K562 (cell line): ENCODE results near the gene HARS2.

Experiments
- CEBPB ChIP-seq: fragments of 450-650 bp; IDR thresholded peaks from 2 replicates; pipeline ENCODE4 v1.6.1; 2016; ENCODE audit warnings: missing genetic modification characterization, missing compliant biosample characterization
- ETV1 ChIP-seq: fragments of 450-650 bp; conservative IDR thresholded peaks from 2 replicates; pipeline ENCODE4 v1.6.1; 2016; ENCODE audit warnings: missing genetic modification characterization, control low read depth, low read depth, missing compliant biosample characterization
- POLR2AphosphoS5 ChIP-seq: IDR thresholded peaks from 2 replicates; pipeline ENCODE4 v1.6.1; 2011; ENCODE audit warnings: mild to moderate bottlenecking, low read depth, low read length, moderate library complexity; ENCODE audit not compliant: control insufficient read depth, insufficient read depth
- RAD21 ChIP-seq, 2 experiments: fragments of 250-450 bp in 1 of 2; fragments of 450-650 bp in 1 of 2; sonication (Bioruptor Pico) in 1 of 2; formaldehyde crosslinking in 1 of 2; IDR thresholded peaks in 1 of 2; conservative IDR thresholded peaks in 1 of 2; 2 replicates each; pipeline versions ENCODE4 v1.4.0 to v1.8.0; 2020 to 2022; ENCODE audit warnings: mild to moderate bottlenecking in 2 of 2, moderate library complexity in 1 of 2
- SNRNP70 ChIP-seq: fragments of 200-400 bp; formaldehyde crosslinking; optimal IDR thresholded peaks from 2 replicates; pipeline ENCODE3; 2017; ENCODE audit warnings: low read depth, low read length
- TAL1 ChIP-seq: fragments of 450-650 bp; IDR thresholded peaks from 2 replicates; pipeline ENCODE4 v1.6.1; 2016; ENCODE audit warnings: mild to moderate bottlenecking
- TCF7 ChIP-seq: sonication (generic); IDR thresholded peaks from 2 replicates; pipeline ENCODE4 v1.6.1; 2016; ENCODE audit warnings: antibody characterized with exemption, borderline replicate concordance
- TEAD4 ChIP-seq, 2 experiments: sonication (generic) in 1 of 2; formaldehyde crosslinking in 1 of 2; IDR thresholded peaks; 2 replicates each; pipeline versions ENCODE4 v1.6.1 to v1.8.0; 2012 to 2022; ENCODE audit warnings: borderline replicate concordance in 1 of 2, inconsistent platforms in 1 of 2, low read length in 1 of 2, mild to moderate bottlenecking in 1 of 2, missing genetic modification reagents in 1 of 2
- ZKSCAN8 ChIP-seq: fragments of 200-800 bp; sonication (Bioruptor generic); IDR thresholded peaks from 2 replicates; pipeline ENCODE4 v1.6.1; 2016; ENCODE audit warnings: missing genetic modification characterization, missing compliant biosample characterization
- TF ChIP-seq, protein P1 (sequence below): sonication (generic); formaldehyde crosslinking; IDR thresholded peaks from 2 replicates; pipeline ENCODE4 v1.8.0; 2022; ENCODE audit warnings: mild to moderate bottlenecking, low read depth, missing genetic modification reagents
- TF ChIP-seq, protein P2 (sequence below), 3 experiments: IDR thresholded peaks in 2 of 3; conservative IDR thresholded peaks in 1 of 3; 2 replicates each; pipeline ENCODE4 v1.5.1; 2011 to 2012; ENCODE audit warnings: low read length in 3 of 3, mild to moderate bottlenecking in 3 of 3, control low read depth in 2 of 3, improper control_type of control experiment in 1 of 3, inconsistent platforms in 1 of 3, low read depth in 1 of 3, mixed read lengths in 1 of 3, moderate library complexity in 1 of 3; ENCODE audit not compliant: insufficient read depth in 2 of 3

DNA sequence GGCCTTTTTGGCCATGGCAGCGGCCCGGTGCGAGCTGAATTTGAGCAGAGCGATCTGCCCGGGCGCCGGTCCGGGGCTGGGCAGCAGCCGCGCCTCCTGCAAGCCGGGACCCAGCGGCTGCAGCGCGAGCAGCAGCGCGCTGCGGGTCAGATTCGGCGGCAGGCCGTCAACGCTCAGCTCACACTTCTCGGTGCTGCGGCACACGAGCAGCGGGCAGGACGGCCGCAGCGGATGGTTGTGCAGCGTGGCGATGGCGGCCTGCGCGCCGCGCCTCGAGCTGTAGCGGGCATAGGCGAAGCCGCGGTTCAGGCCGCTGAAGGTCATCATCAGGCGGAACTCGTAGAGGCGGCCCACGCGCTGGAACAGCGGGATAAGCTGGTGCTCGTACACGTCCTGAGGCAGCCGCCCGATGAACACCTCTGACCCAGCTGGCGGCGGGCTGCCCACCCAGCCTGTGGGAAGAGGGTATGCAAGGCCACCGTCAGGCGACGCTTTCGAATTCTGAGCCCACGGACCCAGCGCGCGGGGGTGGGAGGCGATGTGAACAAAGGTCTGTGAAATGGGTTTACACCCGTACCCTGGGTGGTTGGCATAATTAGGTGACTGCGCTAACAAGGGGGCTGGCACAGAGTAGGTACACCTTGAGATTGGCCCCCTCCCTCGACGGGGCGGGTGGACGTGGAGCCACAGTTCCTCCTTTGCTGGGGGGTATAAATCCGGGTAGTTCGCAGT, 18.6 kb upstream of the HARS2 start:
- TF ChIP-seq TAL1 (no peak), CEBPB (tag) (no peak), POLR2AphosphoS5 (no peak), RAD21 (CRISPR knock-in tag; conservative IDR thresholded peaks at IDR 0.05 in 1 of 2, IDR thresholded peaks at IDR 0.05 in 1 of 2) (no peak), ZKSCAN8 (CRISPR knock-in tag) (no peak), TCF7 (no peak), TEAD4 (IDR thresholded peaks at IDR 0.05; ENCODE audit: low read length) (no peak), TEAD4 (CRISPR knock-in tag; IDR thresholded peaks at IDR 0.05; ENCODE audit: borderline replicate concordance) (no peak), SNRNP70 (no peak), ETV1 (tag) (no peak)
- TF ChIP-seq, protein P1, sequence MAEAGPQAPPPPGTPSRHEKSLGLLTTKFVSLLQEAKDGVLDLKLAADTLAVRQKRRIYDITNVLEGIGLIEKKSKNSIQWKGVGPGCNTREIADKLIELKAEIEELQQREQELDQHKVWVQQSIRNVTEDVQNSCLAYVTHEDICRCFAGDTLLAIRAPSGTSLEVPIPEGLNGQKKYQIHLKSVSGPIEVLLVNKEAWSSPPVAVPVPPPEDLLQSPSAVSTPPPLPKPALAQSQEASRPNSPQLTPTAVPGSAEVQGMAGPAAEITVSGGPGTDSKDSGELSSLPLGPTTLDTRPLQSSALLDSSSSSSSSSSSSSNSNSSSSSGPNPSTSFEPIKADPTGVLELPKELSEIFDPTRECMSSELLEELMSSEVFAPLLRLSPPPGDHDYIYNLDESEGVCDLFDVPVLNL (CRISPR knock-in tag) = no peak
- TF ChIP-seq, protein P2, sequence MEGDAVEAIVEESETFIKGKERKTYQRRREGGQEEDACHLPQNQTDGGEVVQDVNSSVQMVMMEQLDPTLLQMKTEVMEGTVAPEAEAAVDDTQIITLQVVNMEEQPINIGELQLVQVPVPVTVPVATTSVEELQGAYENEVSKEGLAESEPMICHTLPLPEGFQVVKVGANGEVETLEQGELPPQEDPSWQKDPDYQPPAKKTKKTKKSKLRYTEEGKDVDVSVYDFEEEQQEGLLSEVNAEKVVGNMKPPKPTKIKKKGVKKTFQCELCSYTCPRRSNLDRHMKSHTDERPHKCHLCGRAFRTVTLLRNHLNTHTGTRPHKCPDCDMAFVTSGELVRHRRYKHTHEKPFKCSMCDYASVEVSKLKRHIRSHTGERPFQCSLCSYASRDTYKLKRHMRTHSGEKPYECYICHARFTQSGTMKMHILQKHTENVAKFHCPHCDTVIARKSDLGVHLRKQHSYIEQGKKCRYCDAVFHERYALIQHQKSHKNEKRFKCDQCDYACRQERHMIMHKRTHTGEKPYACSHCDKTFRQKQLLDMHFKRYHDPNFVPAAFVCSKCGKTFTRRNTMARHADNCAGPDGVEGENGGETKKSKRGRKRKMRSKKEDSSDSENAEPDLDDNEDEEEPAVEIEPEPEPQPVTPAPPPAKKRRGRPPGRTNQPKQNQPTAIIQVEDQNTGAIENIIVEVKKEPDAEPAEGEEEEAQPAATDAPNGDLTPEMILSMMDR (IDR thresholded peaks at IDR 0.05 in 2 of 3, conservative IDR thresholded peaks at IDR 0.05 in 1 of 3; ENCODE audit: insufficient read depth in 2 of 3, low read depth in 1 of 3, low read length in 3 of 3) = no peak
